K562 (cell line): ENCODE measurements around the gene RNASEH2C. TPM values are rescaled to one million over a fixed set of nuclear protein-coding genes. Genes with fewer than 3 reads are reported as not detected.

Experiments
- CCNT2 ChIP-seq: IDR thresholded peaks from 2 replicates; pipeline ENCODE4 v1.6.1; 2011; ENCODE audit warnings: borderline replicate concordance, low read depth, mild to moderate bottlenecking, moderate library complexity, mixed read lengths, low read length; ENCODE audit not compliant: insufficient read length; ENCODE audit errors: extremely low read depth
- FOXA3 ChIP-seq, 2 experiments: fragments of 450-650 bp in 1 of 2; sonication (generic) in 1 of 2; formaldehyde crosslinking; IDR thresholded peaks in 1 of 2; conservative IDR thresholded peaks in 1 of 2; 2 replicates each; pipeline versions ENCODE4 v1.4.0 to v1.8.0; 2020 to 2022; ENCODE audit warnings: mild to moderate bottlenecking in 2 of 2, missing genetic modification reagents in 1 of 2
- GATA2 ChIP-seq: sonication (generic); formaldehyde crosslinking; IDR thresholded peaks from 2 replicates; pipeline ENCODE4 v1.4.0; 2020; ENCODE audit warnings: mild to moderate bottlenecking, missing genetic modification reagents
- GTF2F1 ChIP-seq: IDR thresholded peaks from 2 replicates; pipeline ENCODE4 v1.6.1; 2011; ENCODE audit warnings: low read depth, low read length, improper control_type of control experiment
- MAZ ChIP-seq, 2 experiments: fragments of 450-650 bp in 1 of 2; sonication (generic) in 1 of 2; formaldehyde crosslinking; IDR thresholded peaks in 1 of 2; conservative IDR thresholded peaks in 1 of 2; 2 replicates each; pipeline versions ENCODE4 v1.4.0 to v1.5.0; 2020; ENCODE audit warnings: mild to moderate bottlenecking in 1 of 2, missing genetic modification reagents in 1 of 2
- POLR2AphosphoS2 ChIP-seq: IDR thresholded peaks from 2 replicates; pipeline ENCODE4 v1.6.1; 2012; ENCODE audit warnings: low read length, improper control_type of control experiment
- RBM22 ChIP-seq: fragments of 200-400 bp; formaldehyde crosslinking; IDR thresholded peaks from 2 replicates; pipeline ENCODE4 v1.6.1; 2018; ENCODE audit warnings: low read length, low read depth; ENCODE audit not compliant: poor library complexity, severe bottlenecking
- TCFL5 ChIP-seq: fragments of 250-450 bp; sonication (Bioruptor Pico); conservative IDR thresholded peaks from 2 replicates; pipeline ENCODE4 v1.6.1; 2021; ENCODE audit warnings: mild to moderate bottlenecking, moderate library complexity, matching md5 sums
- U2AF2 ChIP-seq: fragments of 200-400 bp; formaldehyde crosslinking; optimal IDR thresholded peaks from 2 replicates; pipeline ENCODE3; 2017; ENCODE audit warnings: low read depth, mild to moderate bottlenecking, low read length
- polyA plus RNA-seq, 8 experiments: library from polyadenylated mRNA; depleted of rRNA in 4 of 8; stranded (reverse) in 5 of 8; unstranded in 3 of 8; fragments of >200 nt; fragmentation: Nextera tagmentation in 2 of 8; fragmentation: Illumina TruSeq in 1 of 8; extraction: Ambion mirVana in 2 of 8; extraction: Trizol in 1 of 8; gene quantifications; 2 replicates each; pipeline versions ENCODE4 v1.2.1 to v1.2.3, GENCODE V29; 2011 to 2014; ENCODE audit warnings: inconsistent platforms in 1 of 8, missing spikeins in 1 of 8
- total RNA-seq, 7 experiments: library from RNA; depleted of rRNA in 6 of 7; stranded (reverse); fragments of >200 nt in 6 of 7; fragmentation: Illumina TruSeq in 2 of 7; extraction: Trizol in 2 of 7; gene quantifications; 2 replicates each; pipeline versions ENCODE4 v1.2.1 to v1.2.3, GENCODE V29; 2011 to 2021; ENCODE audit warnings: low replicate concordance in 1 of 7
- TF ChIP-seq, protein P1 (sequence below): fragments of 450-650 bp; IDR thresholded peaks from 2 replicates; pipeline ENCODE4 v1.6.1; 2017; ENCODE audit warnings: antibody characterized with exemption, mild to moderate bottlenecking
- TF ChIP-seq, protein P2 (sequence below), 2 experiments: fragments of 450-650 bp; formaldehyde crosslinking in 1 of 2; IDR thresholded peaks; 2 replicates each; pipeline versions ENCODE4 v1.4.0 to v1.6.1; 2014 to 2020; ENCODE audit warnings: mild to moderate bottlenecking in 2 of 2, borderline replicate concordance in 1 of 2, low read depth in 1 of 2
- TF ChIP-seq, protein P3 (sequence below): fragments of 250-450 bp; sonication (Bioruptor Pico); IDR thresholded peaks from 2 replicates; pipeline ENCODE4 v1.5.1; 2021; ENCODE audit warnings: mild to moderate bottlenecking

RNASEH2C gene
- total and polyA plus RNA-seq, 9 of the 15 experiments (the other 6 are each of a cell fraction or from before 2014, with no cell fraction given): 5.4 to 78.2 (median 15.6) TPM

DNA sequence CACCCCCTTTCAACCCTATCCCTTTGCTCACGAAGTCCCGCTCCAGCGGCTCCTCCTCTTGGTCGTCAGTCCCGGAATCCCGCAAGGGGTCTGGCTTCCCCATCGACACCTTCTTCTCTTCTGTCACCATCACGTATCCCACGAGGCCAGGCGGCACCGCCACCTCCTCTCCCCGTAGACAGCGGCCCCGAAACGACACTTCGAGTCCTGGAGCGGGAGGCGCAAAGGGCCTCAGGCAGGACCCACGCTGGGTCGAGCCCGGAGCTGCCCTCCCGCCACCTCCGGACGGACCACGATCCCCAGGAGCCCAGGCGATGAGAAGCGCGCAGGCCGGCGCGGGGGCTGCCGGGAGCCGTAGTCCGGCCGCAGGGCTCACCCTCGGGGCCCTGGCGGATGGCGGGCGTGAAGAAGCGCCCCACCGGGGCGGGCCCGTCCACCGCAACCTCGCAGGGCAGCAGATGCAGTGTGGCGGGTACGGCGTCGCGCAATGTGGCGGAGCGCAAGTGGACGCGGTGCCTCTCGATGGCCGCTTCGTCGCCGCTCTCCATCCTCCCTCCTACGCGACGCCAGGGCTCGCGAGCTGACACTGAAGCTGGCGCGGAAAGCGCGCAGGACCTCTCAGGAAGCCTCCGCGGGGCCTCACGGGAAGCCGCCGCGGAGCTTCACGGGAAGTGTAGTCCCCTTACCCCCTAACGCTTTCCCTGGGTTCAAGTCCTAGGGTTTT, at the start of gene RNASEH2C (continued):
- peak; percentile 77 to 78; a peak in 3 of 4 replicates for TF ChIP-seq MAZ (CRISPR knock-in tag; conservative IDR thresholded peaks at IDR 0.05 in 1 of 2, IDR thresholded peaks at IDR 0.05 in 1 of 2)
- TF ChIP-seq GTF2F1: no peak
- TF ChIP-seq, protein P1, sequence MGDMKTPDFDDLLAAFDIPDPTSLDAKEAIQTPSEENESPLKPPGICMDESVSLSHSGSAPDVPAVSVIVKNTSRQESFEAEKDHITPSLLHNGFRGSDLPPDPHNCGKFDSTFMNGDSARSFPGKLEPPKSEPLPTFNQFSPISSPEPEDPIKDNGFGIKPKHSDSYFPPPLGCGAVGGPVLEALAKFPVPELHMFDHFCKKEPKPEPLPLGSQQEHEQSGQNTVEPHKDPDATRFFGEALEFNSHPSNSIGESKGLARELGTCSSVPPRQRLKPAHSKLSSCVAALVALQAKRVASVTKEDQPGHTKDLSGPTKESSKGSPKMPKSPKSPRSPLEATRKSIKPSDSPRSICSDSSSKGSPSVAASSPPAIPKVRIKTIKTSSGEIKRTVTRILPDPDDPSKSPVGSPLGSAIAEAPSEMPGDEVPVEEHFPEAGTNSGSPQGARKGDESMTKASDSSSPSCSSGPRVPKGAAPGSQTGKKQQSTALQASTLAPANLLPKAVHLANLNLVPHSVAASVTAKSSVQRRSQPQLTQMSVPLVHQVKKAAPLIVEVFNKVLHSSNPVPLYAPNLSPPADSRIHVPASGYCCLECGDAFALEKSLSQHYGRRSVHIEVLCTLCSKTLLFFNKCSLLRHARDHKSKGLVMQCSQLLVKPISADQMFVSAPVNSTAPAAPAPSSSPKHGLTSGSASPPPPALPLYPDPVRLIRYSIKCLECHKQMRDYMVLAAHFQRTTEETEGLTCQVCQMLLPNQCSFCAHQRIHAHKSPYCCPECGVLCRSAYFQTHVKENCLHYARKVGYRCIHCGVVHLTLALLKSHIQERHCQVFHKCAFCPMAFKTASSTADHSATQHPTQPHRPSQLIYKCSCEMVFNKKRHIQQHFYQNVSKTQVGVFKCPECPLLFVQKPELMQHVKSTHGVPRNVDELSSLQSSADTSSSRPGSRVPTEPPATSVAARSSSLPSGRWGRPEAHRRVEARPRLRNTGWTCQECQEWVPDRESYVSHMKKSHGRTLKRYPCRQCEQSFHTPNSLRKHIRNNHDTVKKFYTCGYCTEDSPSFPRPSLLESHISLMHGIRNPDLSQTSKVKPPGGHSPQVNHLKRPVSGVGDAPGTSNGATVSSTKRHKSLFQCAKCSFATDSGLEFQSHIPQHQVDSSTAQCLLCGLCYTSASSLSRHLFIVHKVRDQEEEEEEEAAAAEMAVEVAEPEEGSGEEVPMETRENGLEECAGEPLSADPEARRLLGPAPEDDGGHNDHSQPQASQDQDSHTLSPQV: peak; percentile 74
- TF ChIP-seq POLR2AphosphoS2: peak; percentile 82; the same call in 1 of the 2 replicates
- TF ChIP-seq RBM22: peak; percentile 70
- no peak for TF ChIP-seq TCFL5 (CRISPR knock-in tag)
- peak; percentile 76 for TF ChIP-seq CCNT2
- TF ChIP-seq FOXA3 (CRISPR knock-in tag; conservative IDR thresholded peaks at IDR 0.05 in 1 of 2, IDR thresholded peaks at IDR 0.05 in 1 of 2): no peak
- no peak for TF ChIP-seq GATA2
- TF ChIP-seq, protein P2, sequence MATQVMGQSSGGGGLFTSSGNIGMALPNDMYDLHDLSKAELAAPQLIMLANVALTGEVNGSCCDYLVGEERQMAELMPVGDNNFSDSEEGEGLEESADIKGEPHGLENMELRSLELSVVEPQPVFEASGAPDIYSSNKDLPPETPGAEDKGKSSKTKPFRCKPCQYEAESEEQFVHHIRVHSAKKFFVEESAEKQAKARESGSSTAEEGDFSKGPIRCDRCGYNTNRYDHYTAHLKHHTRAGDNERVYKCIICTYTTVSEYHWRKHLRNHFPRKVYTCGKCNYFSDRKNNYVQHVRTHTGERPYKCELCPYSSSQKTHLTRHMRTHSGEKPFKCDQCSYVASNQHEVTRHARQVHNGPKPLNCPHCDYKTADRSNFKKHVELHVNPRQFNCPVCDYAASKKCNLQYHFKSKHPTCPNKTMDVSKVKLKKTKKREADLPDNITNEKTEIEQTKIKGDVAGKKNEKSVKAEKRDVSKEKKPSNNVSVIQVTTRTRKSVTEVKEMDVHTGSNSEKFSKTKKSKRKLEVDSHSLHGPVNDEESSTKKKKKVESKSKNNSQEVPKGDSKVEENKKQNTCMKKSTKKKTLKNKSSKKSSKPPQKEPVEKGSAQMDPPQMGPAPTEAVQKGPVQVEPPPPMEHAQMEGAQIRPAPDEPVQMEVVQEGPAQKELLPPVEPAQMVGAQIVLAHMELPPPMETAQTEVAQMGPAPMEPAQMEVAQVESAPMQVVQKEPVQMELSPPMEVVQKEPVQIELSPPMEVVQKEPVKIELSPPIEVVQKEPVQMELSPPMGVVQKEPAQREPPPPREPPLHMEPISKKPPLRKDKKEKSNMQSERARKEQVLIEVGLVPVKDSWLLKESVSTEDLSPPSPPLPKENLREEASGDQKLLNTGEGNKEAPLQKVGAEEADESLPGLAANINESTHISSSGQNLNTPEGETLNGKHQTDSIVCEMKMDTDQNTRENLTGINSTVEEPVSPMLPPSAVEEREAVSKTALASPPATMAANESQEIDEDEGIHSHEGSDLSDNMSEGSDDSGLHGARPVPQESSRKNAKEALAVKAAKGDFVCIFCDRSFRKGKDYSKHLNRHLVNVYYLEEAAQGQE (IDR thresholded peaks at IDR 0.05; ENCODE audit: borderline replicate concordance): no peak
- TF ChIP-seq, protein P2 (CRISPR knock-in tag; IDR thresholded peaks at IDR 0.05; ENCODE audit: low read depth): peak; percentile 84
- TF ChIP-seq U2AF2: no peak
- TF ChIP-seq, protein P3, sequence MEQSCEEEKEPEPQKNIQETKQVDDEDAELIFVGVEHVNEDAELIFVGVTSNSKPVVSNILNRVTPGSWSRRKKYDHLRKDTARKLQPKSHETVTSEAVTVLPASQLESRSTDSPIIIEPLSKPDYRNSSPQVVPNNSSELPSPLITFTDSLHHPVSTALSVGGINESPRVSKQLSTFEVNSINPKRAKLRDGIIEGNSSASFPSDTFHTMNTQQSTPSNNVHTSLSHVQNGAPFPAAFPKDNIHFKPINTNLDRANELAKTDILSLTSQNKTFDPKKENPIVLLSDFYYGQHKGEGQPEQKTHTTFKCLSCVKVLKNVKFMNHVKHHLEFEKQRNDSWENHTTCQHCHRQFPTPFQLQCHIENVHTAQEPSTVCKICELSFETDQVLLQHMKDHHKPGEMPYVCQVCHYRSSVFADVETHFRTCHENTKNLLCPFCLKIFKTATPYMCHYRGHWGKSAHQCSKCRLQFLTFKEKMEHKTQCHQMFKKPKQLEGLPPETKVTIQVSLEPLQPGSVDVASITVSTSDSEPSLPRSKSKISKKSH (CRISPR knock-in tag): no peak
